SU-DHL-6 (cell line): ENCODE measurements around the gene SLC25A39.

Experiments
- CTCF ChIP-seq: fragments of 200-600 bp; sonication (generic); IDR thresholded peaks from one replicate; pipeline ENCODE4 v1.5.1; 2017; ENCODE audit warnings: antibody characterized with exemption, mild to moderate bottlenecking, low read length, moderate library complexity; ENCODE audit not compliant: insufficient read depth, poor library complexity, severe bottlenecking
- EZH2phosphoT487 ChIP-seq: fragments of 200-600 bp; sonication (generic), shearing (Covaris generic); conservative IDR thresholded peaks from 2 replicates; pipeline ENCODE4 v1.6.1; 2018; ENCODE audit warnings: mild to moderate bottlenecking, antibody characterized with exemption, low read length, moderate library complexity, mixed read lengths

GRCh38 chr17:44335564-44335963 lies 10.9 kb upstream of the SLC25A39 start:
- TF ChIP-seq CTCF (no peak), EZH2phosphoT487 (no peak)
